ENCODE measurements around the gene SLC39A11. TPM values are rescaled to one million over a fixed set of nuclear protein-coding genes. Genes with fewer than 3 reads are reported as not detected.

Gene SLC39A11
- total RNA-seq, 1 experiment from 2014 or later: 18.6 TPM

DNA sequence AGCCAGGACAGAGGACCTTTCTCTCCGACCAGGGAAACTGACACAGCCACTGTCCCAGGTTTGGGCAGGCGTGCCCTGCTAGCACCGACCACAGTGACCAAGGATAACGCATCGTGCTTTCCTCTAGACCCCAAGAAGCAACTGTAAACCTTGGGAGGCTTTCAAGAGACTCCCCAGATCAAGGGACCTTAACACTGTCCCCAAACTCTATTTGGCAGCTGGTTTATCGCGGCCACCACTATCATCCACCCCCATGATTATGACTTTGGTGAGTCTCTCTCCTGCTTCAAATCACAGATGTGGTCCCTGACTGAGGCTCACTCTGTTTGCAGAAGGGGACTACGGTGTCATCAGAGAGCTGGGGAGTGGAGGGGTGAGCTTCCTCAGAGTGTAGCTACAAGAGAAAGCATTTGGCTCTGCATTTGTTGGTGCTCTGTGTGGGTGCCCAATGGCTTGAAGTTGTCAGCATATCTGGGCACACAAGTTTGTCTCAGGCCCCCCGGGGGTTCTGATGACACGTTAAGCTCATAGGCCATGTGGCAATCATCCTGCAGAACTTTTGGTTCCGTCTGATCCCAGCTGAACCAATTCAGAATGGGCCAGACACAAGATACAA is 408.0 kb downstream of the SLC39A11 start:
- no peaks in the 10 kb centered on the region for H3K27me3 ChIP-seq (replicated peaks; ENCODE audit: insufficient read depth, low read depth, low read length, poor library complexity)
- no peak for TF ChIP-seq EZH2 (IDR thresholded peaks at IDR 0.05; ENCODE audit: borderline replicate concordance, low read depth, low read length, poor library complexity, severe bottlenecking)
- TF ChIP-seq, protein P1, sequence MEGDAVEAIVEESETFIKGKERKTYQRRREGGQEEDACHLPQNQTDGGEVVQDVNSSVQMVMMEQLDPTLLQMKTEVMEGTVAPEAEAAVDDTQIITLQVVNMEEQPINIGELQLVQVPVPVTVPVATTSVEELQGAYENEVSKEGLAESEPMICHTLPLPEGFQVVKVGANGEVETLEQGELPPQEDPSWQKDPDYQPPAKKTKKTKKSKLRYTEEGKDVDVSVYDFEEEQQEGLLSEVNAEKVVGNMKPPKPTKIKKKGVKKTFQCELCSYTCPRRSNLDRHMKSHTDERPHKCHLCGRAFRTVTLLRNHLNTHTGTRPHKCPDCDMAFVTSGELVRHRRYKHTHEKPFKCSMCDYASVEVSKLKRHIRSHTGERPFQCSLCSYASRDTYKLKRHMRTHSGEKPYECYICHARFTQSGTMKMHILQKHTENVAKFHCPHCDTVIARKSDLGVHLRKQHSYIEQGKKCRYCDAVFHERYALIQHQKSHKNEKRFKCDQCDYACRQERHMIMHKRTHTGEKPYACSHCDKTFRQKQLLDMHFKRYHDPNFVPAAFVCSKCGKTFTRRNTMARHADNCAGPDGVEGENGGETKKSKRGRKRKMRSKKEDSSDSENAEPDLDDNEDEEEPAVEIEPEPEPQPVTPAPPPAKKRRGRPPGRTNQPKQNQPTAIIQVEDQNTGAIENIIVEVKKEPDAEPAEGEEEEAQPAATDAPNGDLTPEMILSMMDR (conservative IDR thresholded peaks at IDR 0.05; ENCODE audit: low read depth, low read length): no peak
- no peak overlapping the region for H3K4me3 ChIP-seq (ENCODE audit: low read depth, low read length, poor library complexity, severe bottlenecking)
- CTCF ChIA-PET: no interaction called here
- no peaks in the 10 kb centered on the region for H3K36me3 ChIP-seq (ENCODE audit: insufficient read depth, low read length, poor library complexity, severe bottlenecking)
- intact Hi-C loops (cut with micrococcal nuclease; ENCODE audit: unreplicated experiment): no loop called here
- BruUV-seq (replicated peaks): no TSS peak
- H3K4me1 ChIP-seq (ENCODE audit: insufficient read depth, low read length, poor library complexity, severe bottlenecking): no peaks in the 10 kb centered on the region
- DNase-seq (ENCODE audit: low spot score): no peak
- no peak overlapping the region for H3K27ac ChIP-seq (ENCODE audit: low read depth, low read length, poor library complexity, severe bottlenecking)
- POLR2A ChIA-PET (ENCODE audit: low non-redundant PET): no interaction called here
- H3K9me3 ChIP-seq (ENCODE audit: low read depth, low read length, poor library complexity, severe bottlenecking): no peaks in the 10 kb centered on the region

DNA sequence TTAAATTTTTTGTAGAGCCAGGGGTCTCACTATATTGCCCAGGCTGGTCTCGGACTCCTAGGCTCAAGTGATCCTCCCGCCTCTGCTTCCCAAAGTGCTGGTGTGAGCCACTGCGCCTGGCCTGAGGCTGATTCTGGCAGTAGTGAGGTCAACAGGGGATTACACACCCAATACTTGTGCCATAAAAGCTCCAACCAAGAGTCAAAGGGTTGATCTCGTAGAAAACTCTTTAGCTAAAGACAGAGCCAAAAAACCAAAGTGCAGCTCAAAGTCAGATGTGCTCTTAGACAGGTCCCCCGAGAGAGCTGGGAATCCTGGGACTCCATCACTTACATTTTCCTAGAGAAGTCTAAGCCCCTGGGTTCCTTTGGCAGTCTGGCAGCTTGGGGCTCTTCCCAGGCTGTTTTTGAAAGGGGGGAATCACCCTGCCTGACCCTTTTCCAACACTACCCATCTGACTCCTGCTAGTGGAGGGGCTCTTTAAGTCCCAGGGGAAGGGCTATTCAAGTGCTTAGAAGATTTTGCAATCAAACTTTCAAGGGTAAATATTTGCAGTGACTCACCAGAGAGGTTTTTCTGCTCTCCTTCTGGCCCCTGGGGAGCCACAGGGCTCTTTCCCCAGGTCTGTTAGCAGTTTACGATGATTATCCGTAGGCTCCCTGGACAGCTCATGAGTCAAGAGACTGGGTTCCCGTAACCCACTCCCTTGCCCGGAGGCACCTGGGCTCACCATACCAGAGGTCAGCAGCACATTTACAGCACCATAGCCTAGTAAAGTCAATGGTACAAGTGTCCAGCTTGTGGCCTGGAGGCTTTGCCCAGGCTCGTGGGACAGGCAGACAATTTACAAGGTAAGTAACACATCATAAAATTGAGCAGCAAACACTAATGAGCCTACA is 408.7 kb downstream of the SLC39A11 start:
- ChIA-PET CTCF (no interaction called here), POLR2A (ENCODE audit: low non-redundant PET) (no interaction called here)
- no peaks in the 10 kb centered on the region for H3K36me3 ChIP-seq (ENCODE audit: insufficient read depth, low read length, poor library complexity, severe bottlenecking)
- H3K9me3 ChIP-seq (ENCODE audit: low read depth, low read length, poor library complexity, severe bottlenecking): no peaks in the 10 kb centered on the region
- H3K4me1 ChIP-seq (ENCODE audit: insufficient read depth, low read length, poor library complexity, severe bottlenecking): no peaks in the 10 kb centered on the region
- no peak overlapping the region for H3K4me3 ChIP-seq (ENCODE audit: low read depth, low read length, poor library complexity, severe bottlenecking)
- peak; percentile 72 for DNase-seq (ENCODE audit: low spot score)
- H3K27me3 ChIP-seq (replicated peaks; ENCODE audit: insufficient read depth, low read depth, low read length, poor library complexity): no peaks in the 10 kb centered on the region
- no TSS peak for BruUV-seq (replicated peaks)
- H3K27ac ChIP-seq (ENCODE audit: low read depth, low read length, poor library complexity, severe bottlenecking): no peak overlapping the region
- TF ChIP-seq EZH2 (IDR thresholded peaks at IDR 0.05; ENCODE audit: borderline replicate concordance, low read depth, low read length, poor library complexity, severe bottlenecking): no peak
- TF ChIP-seq, protein P1 (conservative IDR thresholded peaks at IDR 0.05; ENCODE audit: low read depth, low read length): no peak
- intact Hi-C loops (cut with micrococcal nuclease; ENCODE audit: unreplicated experiment): no loop called here

DNA sequence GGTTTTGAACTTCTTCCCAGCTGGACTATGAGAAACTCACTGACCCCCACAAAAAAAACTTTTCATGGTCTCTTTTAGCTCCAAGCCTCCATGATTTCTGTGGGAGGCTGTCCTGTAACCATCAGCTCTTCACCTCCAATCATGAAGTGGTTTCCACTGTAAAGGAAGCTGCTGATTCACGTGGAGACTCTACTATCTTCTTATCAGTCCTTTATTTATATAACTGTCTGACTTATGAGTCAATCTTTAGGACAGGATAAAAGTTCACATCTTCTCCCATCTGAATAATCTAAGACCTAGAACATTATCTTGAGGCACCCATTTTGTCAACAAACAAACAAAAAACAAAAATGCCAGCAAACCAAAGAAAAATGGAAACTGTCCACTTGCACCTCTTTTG is 409.9 kb downstream of the SLC39A11 start:
- Histone ChIP-seq H3K4me1 (ENCODE audit: insufficient read depth, low read length, poor library complexity, severe bottlenecking) (no peaks in the 10 kb centered on the region), H3K27me3 (replicated peaks; ENCODE audit: insufficient read depth, low read depth, low read length, poor library complexity) (no peaks in the 10 kb centered on the region), H3K9me3 (ENCODE audit: low read depth, low read length, poor library complexity, severe bottlenecking) (no peaks in the 10 kb centered on the region), H3K27ac (ENCODE audit: low read depth, low read length, poor library complexity, severe bottlenecking) (no peak overlapping the region), H3K36me3 (ENCODE audit: insufficient read depth, low read length, poor library complexity, severe bottlenecking) (no peaks in the 10 kb centered on the region), H3K4me3 (ENCODE audit: low read depth, low read length, poor library complexity, severe bottlenecking) (no peak overlapping the region)
- no TSS peak for BruUV-seq (replicated peaks)
- intact Hi-C loops (cut with micrococcal nuclease; ENCODE audit: unreplicated experiment): no loop called here
- CTCF ChIA-PET: no interaction called here
- no peak for TF ChIP-seq EZH2 (IDR thresholded peaks at IDR 0.05; ENCODE audit: borderline replicate concordance, low read depth, low read length, poor library complexity, severe bottlenecking)
- TF ChIP-seq, protein P1 (conservative IDR thresholded peaks at IDR 0.05; ENCODE audit: low read depth, low read length): no peak
- no peak for DNase-seq (ENCODE audit: low spot score)
- POLR2A ChIA-PET (ENCODE audit: low non-redundant PET): no interaction called here
